A673 (cell line): ENCODE measurements around the gene NCOA6. TPM values are rescaled to one million over a fixed set of nuclear protein-coding genes. Genes with fewer than 3 reads are reported as not detected.

Experiments
- BruUV-seq: library from RNA; stranded (reverse); fragments of 400-500 nt; replicated peaks from 2 replicates; lab custom pipeline; 2021; lab: Mats Ljungman, UMichigan
- CTCF ChIA-PET: fragments of 300-600 bp; sonication (Branson Sonifier 250); formaldehyde crosslinking; loops from one replicate; lab custom pipeline; 2022; ENCODE audit warnings: antibody characterized with exemption; lab: Charles Lee
- POLR2A ChIA-PET: fragments of 300-600 bp; sonication (Branson Sonifier 250); formaldehyde crosslinking; loops from one replicate; lab custom pipeline; 2022; ENCODE audit warnings: antibody characterized with exemption; ENCODE audit not compliant: low non-redundant PET; lab: Charles Lee
- DNase-seq: peaks from one replicate; pipeline ENCODE4 v3.0.0-alpha.2; 2015; ENCODE audit warnings: low spot score
- H3K27ac ChIP-seq: fragments of 200-600 bp; sonication (generic); 2 replicates; pipeline ENCODE4 v1.5.1; 2016; ENCODE audit warnings: mixed run types, low read depth, mild to moderate bottlenecking, mixed read lengths, antibody characterized with exemption, low read length; ENCODE audit not compliant: poor library complexity, severe bottlenecking
- H3K27me3 ChIP-seq: fragments of 200-600 bp; sonication (generic); replicated peaks from 2 replicates; pipeline ENCODE4 v1.6.1; 2017; ENCODE audit warnings: mixed run types, low read depth, mild to moderate bottlenecking, mixed read lengths, antibody characterized with exemption, low read length; ENCODE audit not compliant: insufficient read depth, poor library complexity
- H3K36me3 ChIP-seq: fragments of 200-600 bp; sonication (generic); 2 replicates; pipeline ENCODE4 v1.6.1; 2016; ENCODE audit warnings: mixed run types, mild to moderate bottlenecking, mixed read lengths, antibody characterized with exemption, low read length; ENCODE audit not compliant: insufficient read depth, poor library complexity, severe bottlenecking
- H3K4me1 ChIP-seq: fragments of 200-600 bp; sonication (generic); 2 replicates; pipeline ENCODE4 v1.6.1; 2017; ENCODE audit warnings: mixed run types, mild to moderate bottlenecking, mixed read lengths, antibody characterized with exemption, low read length; ENCODE audit not compliant: insufficient read depth, poor library complexity, severe bottlenecking
- H3K4me3 ChIP-seq: fragments of 200-600 bp; sonication (generic); 2 replicates; pipeline ENCODE4 v1.5.1; 2016; ENCODE audit warnings: low read depth, mixed run types, mild to moderate bottlenecking, mixed read lengths, low read length; ENCODE audit not compliant: poor library complexity, severe bottlenecking
- H3K9me3 ChIP-seq: fragments of 200-600 bp; sonication (generic); 2 replicates; pipeline ENCODE4 v1.6.1; 2016; ENCODE audit warnings: mixed run types, low read depth, mild to moderate bottlenecking, mixed read lengths, antibody characterized with exemption, low read length; ENCODE audit not compliant: poor library complexity, severe bottlenecking
- EZH2 ChIP-seq: fragments of 200-600 bp; sonication (generic); IDR thresholded peaks from 2 replicates; pipeline ENCODE4 v1.6.1; 2017; ENCODE audit warnings: borderline replicate concordance, low read depth, mild to moderate bottlenecking, mixed read lengths, antibody characterized with exemption, low read length; ENCODE audit not compliant: poor library complexity, severe bottlenecking
- intact Hi-C: fragments of 100-400 bp; cut with micrococcal nuclease; formaldehyde crosslinking; loops from one replicate; pipeline ENCODE4 v1.10.0; 2022; ENCODE audit not compliant: unreplicated experiment
- total RNA-seq: library from RNA; stranded (reverse); gene quantifications from 2 replicates; pipeline ENCODE4 v1.2.3, GENCODE V29; 2021
- TF ChIP-seq, protein P1 (sequence below): fragments of 300-800, 200-600 bp; sonication (generic); conservative IDR thresholded peaks from 2 replicates; pipeline ENCODE4 v1.5.1; 2017; ENCODE audit warnings: low read depth, mild to moderate bottlenecking, antibody characterized with exemption, low read length, moderate library complexity, mixed read lengths

NCOA6 gene
- total RNA-seq, 1 experiment from 2014 or later: 39.9 TPM

DNA sequence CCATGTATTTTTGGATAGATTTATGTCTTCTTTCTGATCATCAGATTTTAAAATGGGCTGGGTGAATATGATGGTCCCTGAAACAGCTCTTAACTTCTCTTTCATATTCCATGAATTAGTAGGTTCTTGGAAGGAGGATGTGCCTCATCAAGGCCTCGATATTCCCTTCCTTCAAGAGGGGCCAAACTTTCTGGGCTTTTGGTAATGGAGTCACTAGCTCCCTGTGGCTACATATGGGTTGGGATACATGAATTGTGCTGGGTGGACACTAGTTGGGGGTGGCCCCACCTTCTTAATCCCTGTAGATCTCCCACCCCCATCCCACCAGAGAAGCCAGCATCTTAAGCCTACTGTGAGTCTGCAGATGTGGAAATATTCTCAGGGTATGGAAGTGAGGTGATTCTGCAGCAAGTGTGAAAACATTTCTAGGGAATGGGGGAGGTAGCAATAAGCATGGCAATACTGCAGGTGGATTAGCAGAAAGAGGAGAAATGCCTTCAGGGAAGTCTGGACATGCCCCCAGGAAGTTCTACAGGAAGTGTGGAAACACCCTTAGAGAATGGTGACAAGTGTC is 119.1 kb downstream of the NCOA6 start:
- Histone ChIP-seq H3K27ac (no peak overlapping the region), H3K4me3 (no peak overlapping the region), H3K9me3 (no peaks in the 10 kb centered on the region), H3K27me3 (no peaks in the 10 kb centered on the region), H3K36me3 (no peaks in the 10 kb centered on the region), H3K4me1 (peaks cover 12% of the 10 kb centered on the region)
- ChIA-PET CTCF (interaction anchor here (0.6 kb wide), 1 partner anchor 954 kb away, joined by 5 read pairs; no protein-coding TSS in a partner anchor), POLR2A (no interaction called here)
- TF ChIP-seq, protein P1, sequence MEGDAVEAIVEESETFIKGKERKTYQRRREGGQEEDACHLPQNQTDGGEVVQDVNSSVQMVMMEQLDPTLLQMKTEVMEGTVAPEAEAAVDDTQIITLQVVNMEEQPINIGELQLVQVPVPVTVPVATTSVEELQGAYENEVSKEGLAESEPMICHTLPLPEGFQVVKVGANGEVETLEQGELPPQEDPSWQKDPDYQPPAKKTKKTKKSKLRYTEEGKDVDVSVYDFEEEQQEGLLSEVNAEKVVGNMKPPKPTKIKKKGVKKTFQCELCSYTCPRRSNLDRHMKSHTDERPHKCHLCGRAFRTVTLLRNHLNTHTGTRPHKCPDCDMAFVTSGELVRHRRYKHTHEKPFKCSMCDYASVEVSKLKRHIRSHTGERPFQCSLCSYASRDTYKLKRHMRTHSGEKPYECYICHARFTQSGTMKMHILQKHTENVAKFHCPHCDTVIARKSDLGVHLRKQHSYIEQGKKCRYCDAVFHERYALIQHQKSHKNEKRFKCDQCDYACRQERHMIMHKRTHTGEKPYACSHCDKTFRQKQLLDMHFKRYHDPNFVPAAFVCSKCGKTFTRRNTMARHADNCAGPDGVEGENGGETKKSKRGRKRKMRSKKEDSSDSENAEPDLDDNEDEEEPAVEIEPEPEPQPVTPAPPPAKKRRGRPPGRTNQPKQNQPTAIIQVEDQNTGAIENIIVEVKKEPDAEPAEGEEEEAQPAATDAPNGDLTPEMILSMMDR: no peak
- no peak for TF ChIP-seq EZH2
- no TSS peak for BruUV-seq
- intact Hi-C loops: loop anchor here (5.0 kb wide), 3 partner anchors 149 to 394 kb away; partner anchors contain the start of gene MAP1LC3A
- no peak for DNase-seq

DNA sequence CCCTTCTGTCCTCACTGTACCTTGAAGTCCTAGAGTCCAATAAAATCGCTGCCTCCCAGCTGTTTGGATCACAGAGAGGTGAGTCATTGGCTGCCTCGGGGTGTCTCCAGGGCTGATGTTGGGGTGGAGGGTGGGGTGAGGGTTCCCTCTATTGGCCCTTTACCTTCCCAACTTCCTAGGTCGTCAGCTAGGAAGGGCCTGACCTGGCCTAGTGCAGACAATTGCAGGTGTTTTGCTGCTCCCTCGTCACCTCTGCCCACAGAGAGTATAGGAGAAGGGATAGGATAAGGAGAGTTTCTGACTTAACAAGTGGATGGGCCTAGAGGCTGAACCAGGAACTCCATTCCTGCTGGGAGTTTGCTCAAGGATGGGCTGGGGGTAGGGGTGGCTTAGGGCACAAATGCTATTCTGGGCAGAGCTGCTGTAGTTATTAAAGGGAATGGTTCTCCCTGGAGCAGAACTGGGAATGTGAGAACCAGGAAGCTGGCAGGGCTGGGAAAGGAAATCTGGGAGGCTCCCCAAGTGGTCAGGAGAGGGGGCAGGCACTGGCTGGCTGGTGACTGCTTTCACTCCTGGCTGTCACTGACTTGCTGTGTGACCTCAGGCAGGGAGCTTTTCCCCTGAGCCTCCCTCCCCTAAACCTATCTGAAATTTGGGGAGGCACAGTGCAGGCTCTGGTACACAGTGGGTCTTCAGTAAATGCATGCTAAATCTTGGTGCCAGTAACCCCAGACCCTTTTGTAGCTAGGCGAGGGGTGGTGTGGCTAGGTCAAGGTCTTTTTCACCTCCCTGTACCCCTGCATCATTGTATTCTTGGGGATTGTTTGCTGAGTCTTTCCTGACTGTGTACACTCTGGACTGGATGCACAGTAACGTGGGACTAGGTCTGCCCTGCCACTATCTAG is 119.8 kb downstream of the NCOA6 start:
- DNase-seq: no peak
- Histone ChIP-seq H3K27me3 (no peaks in the 10 kb centered on the region), H3K4me1 (peaks cover 12% of the 10 kb centered on the region), H3K9me3 (no peaks in the 10 kb centered on the region), H3K4me3 (peak overlapping the region; percentile 81), H3K27ac (peak overlapping the region; percentile 99), H3K36me3 (no peaks in the 10 kb centered on the region)
- no TSS peak for BruUV-seq
- TF ChIP-seq, protein P1: no peak
- no peak for TF ChIP-seq EZH2
- intact Hi-C loops: loop anchor here (5.0 kb wide), 3 partner anchors 148 to 393 kb away; partner anchors contain the start of gene MAP1LC3A
- CTCF ChIA-PET: interaction anchor here (2.3 kb wide), 1 partner anchor 393 kb away, joined by 8 read pairs; no protein-coding TSS in a partner anchor
- POLR2A ChIA-PET: no interaction called here

- H3K36me3 ChIP-seq: no peaks in the 10 kb centered on the region
- ChIA-PET POLR2A (no interaction called here), CTCF (interaction anchor here (2.3 kb wide), 1 partner anchor 392 kb away, joined by 8 read pairs; no protein-coding TSS in a partner anchor)
- H3K27me3 ChIP-seq: no peaks in the 10 kb centered on the region
- no peaks in the 10 kb centered on the region for H3K9me3 ChIP-seq
- H3K4me1 ChIP-seq: peaks cover 12% of the 10 kb centered on the region
- no peak for TF ChIP-seq EZH2
- TF ChIP-seq, protein P1: no peak
- DNase-seq: no peak
- BruUV-seq: TSS peak; percentile 66
- peak overlapping the region; percentile 81 for H3K4me3 ChIP-seq
- peak overlapping the region; percentile 99 for H3K27ac ChIP-seq
- intact Hi-C loops: loop anchor here (5.0 kb wide), 3 partner anchors 148 to 393 kb away; partner anchors contain the start of gene MAP1LC3A
These were observed 120.4 kb downstream of the NCOA6 start for GRCh38 chr20:34705008-34705396.
